Left colon (tissue), 2 donors: ENCODE results near the gene P4HTM. TPM values are rescaled to one million over a fixed set of nuclear protein-coding genes. Genes with fewer than 3 reads are reported as not detected.
A peak's percentile ranks its signal among the peaks of the same experiment; 100 is the strongest.
"Not testable (repeated sequence)": the region's sequence is repeated elsewhere in the genome, so short reads cannot be mapped to it uniquely, and the experiment has no call there.

Experiments used
- ATAC-seq: fragments of 200-7000 bp; cut with Tn5 transposase; one replicate; pipeline ENCODE4 v1.9.1; 2020; ENCODE audit warnings: mild to moderate bottlenecking, moderate library complexity
- DNase-seq, 2 donors: peaks; one replicate each; pipeline ENCODE4 v3.0.0-alpha.2; 2020
- intact Hi-C, 2 donors: fragments of 100-400 bp; cut with DNase I in 1 of 2; cut with micrococcal nuclease in 1 of 2; formaldehyde crosslinking; loops; one replicate each; pipeline versions ENCODE4 v1.11.2 to v1.14.0; 2022; cut with DNase I, micrococcal nuclease
- total RNA-seq, 2 donors: library from RNA; stranded (reverse); fragmentation: NEBNext Ultra II Directional; extraction: Animal tissue kit (Norgen Biotek cat#: 25700); gene quantifications; one replicate each; pipeline ENCODE4 v1.2.1, GENCODE V29; 2021
- donor health status: DM: no; HTN: no; CAD: no.
- donor health status: DM: yes; HTN: yes; CAD: no.

The P4HTM gene
- total RNA-seq, 2 donors from 2014 or later = 33.8 to 47.3 TPM

DNA sequence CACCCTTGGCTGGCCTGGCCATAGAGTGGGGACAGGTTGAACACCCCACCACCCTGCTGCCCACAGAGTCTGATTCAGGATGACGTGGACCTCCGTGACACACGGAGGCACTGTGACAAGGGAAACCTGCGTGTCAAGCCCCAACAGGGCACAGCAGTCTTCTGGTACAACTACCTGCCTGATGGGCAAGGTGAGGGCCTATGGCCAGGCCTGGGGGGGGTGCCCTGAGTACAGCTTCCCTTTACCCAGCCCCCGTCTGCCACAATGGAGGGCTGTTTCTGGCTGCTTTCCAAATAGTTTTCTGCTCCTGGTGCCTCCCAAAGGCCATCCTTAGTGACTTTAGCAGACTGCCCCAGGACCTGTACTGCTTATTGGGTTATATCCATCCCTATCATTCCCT, 16.0 kb downstream of the P4HTM start:
- intact Hi-C loops = no loop called here
- no peak for ATAC-seq
- DNase-seq = no peak

DNA sequence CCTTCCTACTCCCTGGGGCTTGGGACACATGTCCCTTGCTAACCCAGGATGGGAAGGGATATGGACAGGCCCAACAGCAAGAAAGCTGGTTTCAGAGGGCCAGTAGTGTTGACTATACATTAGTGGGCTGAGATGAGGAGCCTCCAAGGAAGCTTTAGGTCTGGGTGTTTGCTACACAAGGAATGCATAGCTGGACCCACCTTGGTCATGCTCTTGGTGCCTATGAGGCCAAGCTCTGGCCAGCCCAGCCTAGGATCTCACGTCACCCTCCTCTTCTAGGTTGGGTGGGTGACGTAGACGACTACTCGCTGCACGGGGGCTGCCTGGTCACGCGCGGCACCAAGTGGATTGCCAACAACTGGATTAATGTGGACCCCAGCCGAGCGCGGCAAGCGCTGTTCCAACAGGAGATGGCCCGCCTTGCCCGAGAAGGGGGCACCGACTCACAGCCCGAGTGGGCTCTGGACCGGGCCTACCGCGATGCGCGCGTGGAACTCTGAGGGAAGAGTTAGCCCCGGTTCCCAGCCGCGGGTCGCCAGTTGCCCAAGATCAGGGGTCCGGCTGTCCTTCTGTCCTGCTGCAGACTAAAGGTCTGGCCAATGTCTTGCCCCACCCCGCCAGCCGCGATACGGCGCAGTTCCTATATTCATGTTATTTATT, 16.5 kb downstream of the P4HTM start:
- ATAC-seq (peak; percentile 4), DNase-seq (peak in 1 of 2 donors; percentile 59)
- intact Hi-C loops = no loop called here

DNA sequence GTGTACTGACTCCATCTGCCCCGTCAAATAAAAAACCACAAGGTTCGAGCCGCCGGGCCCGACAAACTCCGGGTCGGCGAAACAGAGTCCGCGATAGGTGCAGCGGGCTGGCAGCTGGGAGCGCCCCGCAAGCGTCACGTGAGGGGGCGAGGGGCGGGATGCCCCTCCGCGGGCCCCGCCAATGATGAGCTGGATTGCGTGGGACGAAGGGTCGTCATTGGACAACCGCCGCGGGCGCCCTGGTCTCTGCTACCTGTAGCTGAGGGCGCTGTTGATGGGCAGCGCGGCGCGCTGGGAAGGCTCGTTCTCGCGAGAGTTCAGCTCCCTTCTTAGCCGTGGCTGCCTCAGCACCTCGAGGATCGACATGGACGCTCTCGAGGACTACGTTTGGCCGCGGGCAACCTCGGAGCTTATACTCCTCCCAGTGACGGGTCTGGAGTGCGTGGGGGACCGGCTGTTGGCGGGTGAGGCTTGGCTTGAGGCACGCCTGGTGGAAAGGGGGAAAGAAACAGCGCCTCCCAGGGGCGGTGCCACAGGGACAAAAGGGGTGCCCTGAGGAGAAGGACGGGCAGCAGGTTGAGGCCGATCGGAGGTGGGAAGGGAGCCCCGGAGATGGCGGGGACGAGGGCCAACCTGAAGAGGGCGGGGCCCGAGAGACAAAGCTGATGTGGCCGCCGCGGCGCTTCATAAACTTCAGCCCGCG, 17.2 kb downstream of the P4HTM start, which contains the start of gene WDR6:
TSS of gene WDR6 (plus strand) at position 324 of the 703 bp plus-strand sequence. CDS start at position 365, 41 bp downstream.
- intact Hi-C loops = no loop called here

DNA sequence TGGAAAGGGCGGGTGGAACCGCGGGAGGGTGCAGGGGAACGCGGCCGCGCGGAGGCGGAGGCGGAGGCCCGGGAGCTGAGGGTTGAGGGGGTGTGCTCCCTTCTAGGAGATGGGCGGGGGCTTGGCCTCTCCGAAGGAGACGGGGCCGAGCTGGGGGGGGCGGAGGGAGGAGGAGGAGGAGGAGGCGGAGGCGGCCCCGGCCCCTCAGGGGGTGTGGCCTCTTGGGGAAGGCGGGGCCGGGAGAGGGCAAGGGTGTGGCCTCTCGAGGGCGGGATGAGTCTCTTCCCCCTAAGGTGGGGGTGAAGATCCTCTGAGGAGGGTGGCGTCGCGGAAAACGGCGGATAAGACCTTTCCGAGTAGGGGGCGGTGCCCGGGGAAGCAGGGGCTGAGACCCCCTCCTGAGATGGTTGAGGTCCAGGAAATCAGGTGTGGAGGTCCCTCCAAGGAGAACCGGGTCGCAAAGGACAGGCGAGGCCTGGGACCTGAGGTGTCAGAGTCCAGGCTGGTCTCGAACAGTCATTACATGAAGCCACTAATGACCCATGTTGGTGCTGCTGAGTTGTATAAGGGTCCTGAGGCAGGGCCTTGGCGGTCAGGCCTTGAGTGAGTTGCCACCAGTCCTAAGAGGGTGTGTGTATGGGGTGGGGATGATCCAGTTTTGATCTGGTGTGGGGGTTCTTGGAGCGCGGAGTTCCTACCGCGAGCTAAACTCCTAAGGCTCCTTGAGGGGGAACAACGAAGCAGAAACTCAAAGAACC, 17.9 kb downstream of the P4HTM start:
- DNase-seq (peak; percentile 93 to 94), ATAC-seq (peak; percentile 77)
- intact Hi-C loops = no loop called here

More for the DNA sequence above, 17.2 kb downstream of the P4HTM start, which contains the start of gene WDR6:
- DNase-seq (peak; percentile 98), ATAC-seq (peak; percentile 83)

DNA sequence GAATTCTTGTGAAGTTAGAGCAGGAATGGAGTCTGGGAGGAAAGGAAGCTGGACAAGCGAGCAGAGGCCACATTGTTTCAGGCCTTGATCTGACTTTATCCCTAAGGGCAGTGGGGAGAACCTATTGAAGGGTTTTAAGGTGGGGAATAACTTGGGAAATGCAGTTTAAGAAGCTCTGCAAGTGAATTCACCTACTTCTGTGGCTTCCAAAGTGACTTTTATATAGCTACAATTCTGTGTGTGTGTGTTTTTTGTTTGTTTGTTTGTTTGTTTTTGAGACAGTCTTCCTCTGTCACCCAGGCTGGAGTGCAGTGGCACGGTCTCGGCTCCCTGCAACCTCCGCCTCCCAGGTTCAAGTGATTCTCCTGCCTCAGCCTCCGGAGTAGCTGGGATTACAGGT, 18.6 kb downstream of the P4HTM start:
- ATAC-seq, intact Hi-C loops, DNase-seq: not testable (repeated sequence)

DNA sequence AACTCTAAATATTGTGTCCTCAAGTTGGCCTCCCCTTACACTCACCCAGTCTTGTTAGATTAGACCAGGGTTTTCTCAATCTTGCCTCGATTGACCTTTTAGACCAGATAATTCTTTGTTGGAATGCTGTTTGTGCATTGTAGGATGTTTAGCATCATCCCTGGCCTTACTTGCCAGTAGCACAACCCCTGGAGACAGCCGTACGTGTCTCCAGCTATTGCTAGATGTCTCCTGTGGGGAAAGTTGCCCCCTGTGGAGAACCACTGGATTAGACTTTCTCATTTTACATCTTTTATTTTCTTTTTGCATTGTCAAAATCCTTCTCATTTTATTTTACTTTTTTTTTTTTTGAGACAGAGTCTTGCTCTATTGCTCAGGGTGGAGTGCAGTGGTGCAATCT, 19.4 kb downstream of the P4HTM start:
- DNase-seq = no peak
- ATAC-seq = no peak
- intact Hi-C loops = no loop called here

DNA sequence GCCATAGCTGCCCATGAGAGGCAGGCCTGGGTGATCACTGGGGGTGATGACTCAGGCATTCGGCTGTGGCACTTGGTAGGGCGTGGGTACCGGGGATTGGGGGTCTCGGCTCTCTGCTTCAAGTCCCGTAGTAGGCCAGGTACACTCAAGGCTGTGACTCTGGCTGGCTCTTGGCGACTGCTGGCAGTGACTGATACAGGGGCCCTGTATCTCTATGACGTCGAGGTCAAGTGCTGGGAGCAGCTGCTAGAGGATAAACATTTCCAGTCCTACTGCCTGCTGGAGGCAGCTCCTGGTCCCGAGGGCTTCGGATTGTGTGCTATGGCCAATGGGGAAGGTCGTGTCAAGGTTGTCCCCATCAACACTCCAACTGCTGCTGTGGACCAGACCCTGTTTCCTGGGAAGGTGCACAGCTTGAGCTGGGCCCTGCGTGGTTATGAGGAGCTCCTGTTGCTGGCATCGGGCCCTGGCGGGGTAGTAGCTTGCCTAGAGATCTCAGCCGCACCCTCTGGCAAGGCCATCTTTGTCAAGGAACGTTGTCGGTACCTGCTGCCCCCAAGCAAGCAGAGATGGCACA, 22.5 kb downstream of the P4HTM start:
- DNase-seq = no peak
- ATAC-seq = no peak
- intact Hi-C loops = no loop called here

DNA sequence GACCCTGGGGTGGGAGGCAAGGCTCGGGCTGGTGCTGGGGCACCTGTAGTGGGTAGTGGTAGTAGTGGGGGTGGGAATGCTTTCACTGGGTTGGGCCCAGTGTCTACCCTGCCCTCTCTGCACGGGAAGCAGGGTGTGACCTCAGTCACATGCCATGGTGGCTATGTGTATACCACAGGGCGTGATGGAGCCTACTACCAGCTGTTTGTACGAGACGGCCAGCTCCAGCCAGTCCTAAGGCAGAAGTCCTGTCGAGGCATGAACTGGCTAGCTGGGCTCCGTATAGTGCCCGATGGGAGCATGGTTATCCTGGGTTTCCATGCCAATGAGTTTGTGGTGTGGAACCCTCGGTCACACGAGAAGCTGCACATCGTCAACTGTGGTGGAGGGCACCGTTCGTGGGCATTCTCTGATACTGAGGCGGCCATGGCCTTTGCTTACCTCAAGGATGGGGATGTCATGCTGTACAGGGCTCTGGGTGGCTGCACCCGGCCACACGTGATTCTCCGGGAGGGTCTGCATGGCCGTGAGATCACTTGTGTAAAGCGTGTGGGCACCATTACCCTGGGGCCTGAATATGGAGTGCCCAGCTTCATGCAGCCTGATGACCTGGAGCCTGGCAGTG, 23.2 kb downstream of the P4HTM start:
- no peak for DNase-seq
- no peak for ATAC-seq
- intact Hi-C loops = no loop called here

DNA sequence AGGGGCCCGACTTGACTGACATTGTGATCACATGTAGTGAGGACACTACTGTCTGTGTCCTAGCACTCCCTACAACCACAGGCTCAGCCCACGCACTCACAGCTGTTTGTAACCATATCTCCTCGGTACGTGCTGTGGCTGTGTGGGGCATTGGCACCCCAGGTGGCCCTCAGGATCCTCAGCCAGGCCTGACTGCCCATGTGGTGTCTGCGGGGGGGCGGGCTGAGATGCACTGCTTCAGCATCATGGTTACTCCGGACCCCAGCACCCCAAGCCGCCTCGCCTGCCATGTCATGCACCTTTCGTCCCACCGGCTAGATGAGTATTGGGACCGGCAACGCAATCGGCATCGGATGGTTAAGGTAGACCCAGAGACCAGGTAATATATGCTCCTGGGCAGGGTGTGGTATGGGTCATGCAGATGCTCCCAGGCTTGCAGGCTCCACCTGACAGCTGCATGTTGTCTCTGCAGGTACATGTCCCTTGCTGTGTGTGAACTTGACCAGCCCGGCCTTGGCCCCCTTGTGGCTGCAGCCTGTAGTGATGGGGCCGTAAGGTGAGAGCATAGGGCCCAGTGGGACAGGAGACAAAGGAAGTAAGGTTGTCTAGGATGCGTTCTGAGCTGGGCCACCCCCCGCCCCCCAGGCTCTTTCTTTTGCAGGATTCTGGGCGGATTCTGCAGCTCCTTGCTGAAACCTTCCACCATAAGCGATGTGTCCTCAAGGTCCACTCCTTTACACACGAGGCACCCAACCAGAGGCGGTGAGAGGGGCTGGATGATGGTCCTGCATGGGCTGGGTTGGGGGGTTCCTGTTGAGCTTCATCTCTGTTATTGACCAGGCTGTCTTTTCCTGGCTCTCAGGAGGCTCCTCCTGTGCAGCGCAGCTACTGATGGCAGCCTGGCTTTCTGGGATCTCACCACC, 24.0 kb downstream of the P4HTM start:
- intact Hi-C loops = no loop called here
- peak; percentile 39 for ATAC-seq

DNA sequence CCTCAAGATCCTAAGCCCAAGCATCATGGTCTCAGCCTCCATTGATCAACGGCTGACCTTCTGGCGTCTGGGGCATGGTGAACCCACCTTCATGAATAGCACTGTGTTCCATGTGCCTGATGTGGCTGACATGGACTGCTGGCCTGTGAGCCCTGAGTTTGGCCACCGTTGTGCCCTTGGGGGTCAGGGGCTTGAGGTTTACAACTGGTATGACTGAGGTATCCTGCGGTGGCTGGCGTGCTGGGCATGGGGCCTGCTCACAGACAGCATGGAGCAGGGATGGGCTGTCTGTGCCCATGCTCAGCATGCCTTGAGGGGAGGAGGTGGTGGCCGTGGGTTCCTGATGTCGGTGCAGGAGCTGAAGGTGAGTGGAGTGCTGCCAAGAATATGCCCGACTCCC, 25.0 kb downstream of the P4HTM start:
- intact Hi-C loops = no loop called here
- no peak for DNase-seq

More for the DNA sequence above, 24.0 kb downstream of the P4HTM start:
- DNase-seq = peak in 1 of 2 donors; percentile 76

DNA sequence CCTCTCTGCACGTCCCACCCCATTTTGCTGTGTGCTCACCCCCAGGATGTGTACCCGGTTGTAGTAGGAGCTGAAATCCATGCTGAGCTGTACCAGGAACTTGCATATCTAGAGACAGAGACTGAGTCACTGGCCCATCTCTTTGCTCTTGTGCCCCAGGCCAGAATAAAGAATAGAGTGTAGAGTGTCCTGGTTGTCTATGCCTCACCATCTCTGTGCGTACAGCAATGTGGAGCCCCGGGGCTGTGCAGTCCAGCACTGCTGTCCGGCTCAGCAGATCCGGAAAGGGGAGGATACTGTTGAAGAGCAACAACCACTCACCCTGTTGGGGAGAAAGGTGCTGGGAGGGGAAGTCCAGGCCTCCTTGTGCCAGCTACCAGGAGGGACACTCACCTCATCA, 25.7 kb downstream of the P4HTM start:
- DNase-seq (no peak), ATAC-seq (no peak)
- intact Hi-C loops = no loop called here

More for the DNA sequence above, 25.0 kb downstream of the P4HTM start:
- ATAC-seq = no peak

DNA sequence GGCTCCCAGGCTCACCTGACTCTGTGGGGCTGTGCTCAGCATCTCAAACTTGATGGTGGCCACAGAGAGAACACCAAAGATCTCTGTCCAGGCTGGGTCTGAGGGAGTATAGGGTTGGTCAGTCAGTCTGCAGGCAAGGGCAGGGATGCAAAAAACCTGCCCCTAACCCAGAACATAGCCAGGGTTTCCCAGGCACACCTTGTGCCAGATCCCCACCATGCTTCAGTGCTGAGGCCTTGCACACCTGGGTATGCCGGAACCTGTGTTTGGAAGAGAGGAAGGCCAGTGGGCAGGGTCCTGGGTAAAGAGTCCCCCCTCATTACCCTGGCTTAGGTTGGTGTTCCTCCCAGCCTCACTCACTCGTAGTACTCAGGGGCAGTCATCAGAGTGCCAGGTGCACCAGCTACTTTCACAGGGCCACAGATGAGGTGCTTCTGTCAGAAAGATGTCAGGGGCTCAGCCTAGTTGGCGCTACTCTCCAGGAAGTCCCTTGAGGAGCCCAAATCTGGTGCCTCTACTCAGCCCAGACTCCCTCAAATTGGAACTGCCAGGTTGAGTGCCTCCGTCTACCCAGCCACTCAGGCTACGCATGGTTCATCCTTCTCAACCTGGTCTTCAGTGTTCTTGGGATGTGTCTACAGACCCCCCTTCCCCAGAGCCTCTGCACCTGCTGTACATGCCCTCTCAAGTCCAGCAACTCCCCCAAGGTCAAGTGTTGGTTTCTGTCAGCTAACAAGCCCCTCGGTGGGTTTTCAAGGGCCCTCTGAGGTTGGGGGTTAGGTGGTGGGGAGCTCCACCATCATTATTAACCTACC, 26.6 kb downstream of the P4HTM start:
- intact Hi-C loops = no loop called here
- ATAC-seq (no peak), DNase-seq (no peak)

DNA sequence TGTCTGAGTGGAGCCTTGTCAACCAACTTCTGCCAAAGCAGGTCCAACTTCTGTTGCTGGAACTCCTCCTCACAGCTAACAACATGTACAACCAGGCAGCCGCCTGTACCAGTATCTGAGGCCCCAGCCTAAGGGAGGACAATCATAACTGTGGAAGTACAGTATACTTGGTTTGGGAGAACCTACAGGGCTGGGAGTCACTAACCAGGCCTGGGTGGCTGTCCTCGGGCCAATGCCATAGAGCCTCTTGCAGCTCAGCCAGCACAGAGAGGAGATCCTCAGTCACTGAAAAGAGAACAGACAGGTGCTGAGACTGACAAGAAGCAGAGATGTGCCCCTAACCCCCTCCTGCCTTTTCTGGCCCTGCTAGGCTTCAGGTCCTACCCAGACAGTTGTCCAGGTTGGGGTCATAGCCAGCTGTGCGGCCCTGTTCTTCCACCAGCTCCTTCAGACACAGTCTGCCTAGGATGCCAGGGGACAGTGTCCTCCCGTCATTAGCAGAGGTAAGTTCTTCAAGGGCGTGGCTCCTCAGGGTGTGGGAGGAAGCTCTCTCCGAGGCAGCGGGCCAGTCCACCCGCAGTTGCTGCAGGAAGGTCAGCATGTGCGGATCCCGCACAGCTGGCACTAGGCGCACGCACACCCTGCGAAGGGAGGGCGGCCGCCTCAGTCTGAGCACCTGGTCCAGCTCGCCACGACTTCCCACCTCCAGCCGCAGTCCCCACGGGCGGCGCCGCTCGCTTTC, 27.4 kb downstream of the P4HTM start:
- DNase-seq = peak in 1 of 2 donors; percentile 80
- ATAC-seq = peak; percentile 33
- intact Hi-C loops = no loop called here

DNA sequence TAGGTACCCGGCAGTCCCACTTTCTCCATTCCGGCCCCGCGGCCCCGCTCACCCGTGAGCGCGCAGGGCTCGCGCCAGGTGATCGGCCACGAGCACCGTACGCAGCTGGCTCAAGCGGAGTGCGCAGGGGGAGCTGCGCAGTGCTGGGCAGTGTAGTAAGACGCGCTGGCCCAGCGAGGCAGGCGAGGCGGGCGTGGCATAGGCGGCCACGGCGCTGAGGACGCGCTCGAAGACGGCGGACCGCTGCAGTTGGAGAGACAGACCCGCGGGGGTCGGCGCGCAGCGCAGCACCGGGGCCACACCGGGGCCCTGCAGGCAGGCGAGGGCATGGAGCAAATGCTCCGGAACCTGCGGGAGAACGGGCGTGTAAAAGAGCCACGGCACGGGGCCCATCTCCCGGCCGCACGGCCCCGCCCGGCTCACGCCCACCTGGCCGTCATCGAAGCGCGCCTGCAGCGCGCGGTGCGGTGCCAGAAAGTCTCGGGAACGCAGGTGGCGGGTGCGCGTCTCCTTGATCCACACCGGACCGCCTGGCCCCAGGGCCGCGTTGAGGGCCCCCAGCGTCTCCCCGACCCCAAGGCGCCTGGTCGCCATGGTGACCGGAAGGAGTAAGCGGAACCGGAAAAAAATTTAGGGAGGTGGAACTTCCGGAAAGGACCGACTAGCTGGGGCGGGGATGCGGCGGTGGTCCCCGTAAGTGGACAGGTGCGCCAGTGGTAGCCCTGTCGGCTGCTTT, 28.1 kb downstream of the P4HTM start, which contains the start of gene DALRD3:
TSS of gene DALRD3 (minus strand) at position 610 of the 736 bp plus-strand sequence. CDS start at position 594, 16 bp downstream.
- DNase-seq = peak; percentile 73 to 79
- peak; percentile 25 for ATAC-seq
- intact Hi-C loops = no loop called here

DNA sequence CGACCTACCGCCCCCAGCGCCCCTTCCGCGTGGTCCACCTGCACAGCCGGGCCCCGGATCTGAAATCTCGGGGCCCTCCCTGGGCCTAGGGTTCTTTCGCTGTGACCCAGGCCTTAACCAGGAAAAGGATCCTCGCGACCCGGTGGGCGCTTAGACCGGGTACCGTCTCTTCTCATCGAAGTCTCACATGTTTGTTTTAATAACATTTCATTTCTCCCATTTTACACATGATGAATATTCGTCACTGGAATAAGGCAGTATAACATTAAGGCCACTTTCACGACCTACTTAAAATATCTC, 28.6 kb downstream of the P4HTM start:
- intact Hi-C loops = no loop called here
- DNase-seq = no peak
- no peak for ATAC-seq

DNA sequence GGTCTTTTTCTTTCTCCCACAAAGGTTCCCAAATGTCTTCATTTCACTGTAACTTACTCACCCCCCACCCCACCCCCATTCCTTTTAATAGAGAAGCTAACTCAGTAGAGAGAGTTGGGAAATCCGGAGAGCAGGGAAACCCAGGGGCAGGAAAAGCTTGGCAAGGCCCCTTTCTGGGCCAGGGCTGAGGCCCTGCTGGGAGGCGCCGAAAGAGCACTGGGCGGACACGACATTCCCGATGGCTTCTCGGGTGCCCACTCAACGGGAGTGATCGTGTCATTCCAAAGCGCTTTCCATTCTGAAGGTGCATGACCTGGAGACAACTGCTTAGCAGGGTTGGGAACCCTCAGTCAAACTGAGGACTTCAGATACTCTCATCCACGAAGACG, 29.9 kb downstream of the P4HTM start:
- DNase-seq = peak in 1 of 2 donors; percentile 37
- ATAC-seq = no peak
- intact Hi-C loops = no loop called here
